GM23248 (cell line): ENCODE measurements around the gene PHF21B.

Experiments used
- EZH2 ChIP-seq: fragments of 200-600 bp; sonication (generic); IDR thresholded peaks from 2 replicates; pipeline ENCODE4 v1.6.1; 2018; ENCODE audit warnings: antibody characterized with exemption, mild to moderate bottlenecking; ENCODE audit not compliant: insufficient read depth, poor library complexity, severe bottlenecking
- EZH2phosphoT487 ChIP-seq: fragments of 200-600 bp; sonication (generic); IDR thresholded peaks from 2 replicates; pipeline ENCODE4 v1.6.1; 2018; ENCODE audit warnings: antibody characterized with exemption, moderate library complexity, mild to moderate bottlenecking, low read depth; ENCODE audit not compliant: insufficient read depth

- TF ChIP-seq EZH2 (no peak), EZH2phosphoT487 (no peak)
These were observed 78.0 kb downstream of the PHF21B start for GRCh38 chr22:44931766-44932165.
